ENCODE data around the gene CHRD.
A peak's percentile ranks its signal among the peaks of the same experiment; 100 is the strongest.
"Not testable (repeated sequence)": the region's sequence is repeated elsewhere in the genome, so short reads cannot be mapped to it uniquely, and the experiment has no call there.

Gene CHRD

GRCh38 chr3:184417619-184418327, 37.9 kb downstream of the CHRD start:
- peak; percentile 79 for DNase-seq (ENCODE audit: low spot score)

GRCh38 chr3:184419171-184419570, 39.3 kb downstream of the CHRD start:
- DNase-seq (ENCODE audit: low spot score), result no peak

GRCh38 chr3:184423561-184423960, 43.7 kb downstream of the CHRD start:
- DNase-seq (ENCODE audit: low spot score), result no peak

GRCh38 chr3:184426691-184427141, 46.9 kb downstream of the CHRD start:
- no peak for DNase-seq (ENCODE audit: low spot score)

GRCh38 chr3:184428561-184429175, 48.8 kb downstream of the CHRD start:
- DNase-seq (ENCODE audit: low spot score), result peak; percentile 28

- DNase-seq (ENCODE audit: low spot score), result no peak
Measured at GRCh38 chr3:184429786-184430185, 49.9 kb downstream of the CHRD start.

- no peak for DNase-seq (ENCODE audit: low spot score)
Measured at GRCh38 chr3:184430940-184431339, 51.1 kb downstream of the CHRD start.

- DNase-seq (ENCODE audit: low spot score), result not testable (repeated sequence)
Measured at GRCh38 chr3:184433178-184433577, 53.3 kb downstream of the CHRD start.

GRCh38 chr3:184439096-184439495, 59.2 kb downstream of the CHRD start:
- no peak for DNase-seq (ENCODE audit: low spot score)
